Measurements from ENCODE around the gene C12orf76. TPM values are rescaled to one million over a fixed set of nuclear protein-coding genes. Genes with fewer than 3 reads are reported as not detected.
"Not testable (repeated sequence)": the region's sequence is repeated elsewhere in the genome, so short reads cannot be mapped to it uniquely, and the experiment has no call there.

C12orf76 gene, protein sequence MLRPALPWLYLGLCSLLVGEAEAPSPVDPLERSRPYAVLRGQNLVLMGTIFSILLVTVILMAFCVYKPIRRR
- polyA plus RNA-seq (2013, experiment 1 of 2; ENCODE audit: insufficient read length), result 6.0 TPM
- 7.5 TPM for polyA plus RNA-seq (2013, experiment 2 of 2; ENCODE audit: insufficient read length)

GRCh38 chr12:110048242-110049027 is at the start of gene C12orf76:
C12orf76 (minus strand) TSS chr12:110048522; CDS start chr12:110048495, 27 bp downstream.
- DNase-seq, result peak; percentile 97

DNA sequence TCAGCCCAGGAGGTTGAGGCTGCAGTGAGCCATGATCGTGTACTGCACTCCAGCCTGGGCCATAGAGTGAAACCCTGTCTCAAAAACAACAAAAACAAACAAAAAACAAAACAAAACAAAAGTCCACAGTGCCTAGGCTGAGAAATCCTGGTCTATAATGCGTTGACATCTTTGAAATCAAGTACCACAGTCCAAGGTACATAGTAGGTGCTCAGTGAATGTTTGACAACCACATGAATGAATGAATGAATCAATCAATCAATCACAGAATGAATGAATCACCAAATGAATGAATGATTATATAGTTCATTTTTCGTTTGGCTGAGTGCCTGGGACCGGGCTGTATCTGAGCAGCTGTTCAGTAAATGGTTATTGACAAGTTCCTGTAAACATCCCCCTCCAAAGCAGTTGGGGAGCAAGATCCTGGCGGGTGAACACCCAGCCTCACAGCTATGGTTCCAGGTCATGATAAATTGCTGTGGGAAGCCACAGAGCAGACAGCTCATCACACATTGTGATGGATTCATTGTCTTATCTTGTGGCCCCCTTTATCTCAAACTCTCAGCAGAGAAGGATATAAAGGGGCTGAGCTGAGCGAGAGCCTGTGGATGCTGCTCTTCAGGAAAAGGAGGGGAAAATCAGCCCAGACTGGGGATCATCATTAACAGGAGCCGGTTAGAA is 45.4 kb upstream of the C12orf76 start:
- no peak for DNase-seq

DNA sequence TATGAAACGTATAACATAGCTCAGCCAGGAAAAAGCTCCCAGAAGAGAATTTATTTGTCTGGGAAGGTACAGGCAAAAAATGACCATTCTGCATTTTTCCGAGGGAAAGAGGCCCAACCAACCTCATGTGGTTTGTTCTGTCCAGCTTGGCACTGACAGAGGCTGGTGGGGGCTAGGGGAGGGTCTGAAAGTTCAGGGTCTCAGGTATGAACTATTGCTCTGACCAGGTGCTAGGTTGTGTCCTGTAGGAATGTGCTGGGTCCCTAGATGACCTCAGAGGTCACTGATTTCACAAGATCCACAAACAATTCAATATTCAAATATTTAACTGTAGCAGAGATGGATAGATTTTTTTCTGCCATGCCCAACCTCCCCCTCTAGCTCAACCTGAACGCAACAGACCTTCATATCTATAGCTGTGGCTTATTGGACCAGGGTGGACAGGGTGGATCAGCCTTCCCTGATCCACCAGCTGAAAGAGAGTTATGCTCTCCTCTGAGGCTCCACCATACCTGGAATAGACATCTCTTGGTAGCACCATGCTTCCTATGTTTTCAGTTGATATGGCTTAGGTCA is 42.9 kb upstream of the C12orf76 start:
- no peak for DNase-seq

DNA sequence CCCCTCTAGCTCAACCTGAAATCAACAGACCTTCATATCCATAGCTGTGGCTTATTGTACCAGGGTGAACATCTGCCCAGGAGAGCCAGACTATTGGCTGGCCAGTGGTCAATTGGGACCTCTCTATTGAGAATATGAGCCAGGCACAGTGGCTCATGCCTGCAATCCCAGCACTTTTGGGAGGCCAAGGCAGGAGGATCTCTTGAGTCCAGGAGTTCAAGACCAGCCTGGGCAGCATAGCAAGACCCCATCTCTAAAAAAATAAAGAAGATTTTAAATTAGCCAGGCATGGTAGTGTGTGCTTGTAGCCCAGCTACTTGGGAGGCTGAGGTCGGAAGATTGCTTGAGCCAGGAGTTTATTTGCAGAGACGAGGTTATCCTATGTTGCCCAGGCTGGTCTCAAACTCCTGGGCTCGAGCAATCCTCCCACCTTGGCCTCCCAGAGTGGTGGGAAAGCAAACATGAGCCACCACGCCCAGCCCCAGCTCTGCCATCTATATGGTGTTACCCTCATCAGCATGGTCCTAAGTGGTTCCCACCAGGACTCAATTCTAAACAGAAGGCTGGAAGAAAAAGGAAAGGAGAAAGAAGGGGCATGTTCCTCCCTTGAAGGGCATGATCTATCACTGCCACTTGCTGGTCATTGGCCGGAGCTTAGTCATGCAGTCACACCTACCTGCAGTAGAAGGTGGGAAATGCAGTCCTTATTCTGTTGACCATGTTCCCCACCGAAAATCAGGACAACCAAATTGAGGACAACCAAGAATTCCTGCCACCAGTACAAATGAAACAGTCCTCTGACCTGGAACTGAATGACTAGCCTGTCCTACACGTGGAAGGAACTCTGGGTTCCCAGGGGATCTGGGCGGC is 42.2 kb upstream of the C12orf76 start:
- no peak for DNase-seq

DNA sequence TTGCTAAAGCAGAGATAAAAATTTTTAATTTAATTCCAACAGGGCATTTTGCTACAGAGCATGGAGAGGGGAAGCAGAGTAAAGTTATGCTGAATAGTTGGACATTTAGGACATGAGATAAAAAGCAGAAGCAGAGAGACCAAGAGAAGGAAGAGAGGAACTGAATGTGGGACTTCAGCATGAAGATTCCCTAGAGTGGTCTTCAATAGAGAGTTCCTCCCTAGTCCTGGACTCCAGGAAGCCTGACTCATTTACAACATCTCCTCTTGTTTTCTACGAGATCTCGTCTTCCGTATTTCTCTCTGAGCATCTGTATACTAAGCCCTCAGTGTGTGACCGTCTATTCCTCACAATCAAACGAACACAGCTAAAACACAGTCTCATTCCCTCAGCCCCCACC is 40.6 kb upstream of the C12orf76 start:
- DNase-seq, result no peak

DNA sequence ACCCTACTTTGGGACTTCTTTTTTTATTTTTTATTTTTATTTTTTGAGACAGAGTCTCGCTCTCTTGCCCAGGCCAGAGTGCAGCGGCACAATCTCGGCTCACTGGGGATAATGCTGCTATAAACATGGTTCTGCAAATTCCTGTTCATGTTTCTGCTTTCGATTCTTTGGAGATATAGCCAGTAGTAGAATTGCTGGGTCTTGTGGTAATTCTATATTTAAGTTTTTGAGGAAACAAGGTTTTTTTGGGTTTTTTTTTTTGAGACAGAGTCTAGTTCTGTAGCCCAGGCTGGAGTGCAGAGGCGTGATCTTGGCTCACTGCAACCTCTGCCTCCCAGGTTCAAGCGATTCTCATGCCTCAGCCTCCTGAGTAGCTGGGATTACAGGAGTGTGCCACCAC is 39.9 kb upstream of the C12orf76 start:
- not testable (repeated sequence) for DNase-seq

- no peak for DNase-seq
Measured at GRCh38 chr12:110084314-110085015, 36.1 kb upstream of the C12orf76 start.

- DNase-seq, result no peak
Measured at GRCh38 chr12:110080410-110080809, 32.1 kb upstream of the C12orf76 start.

DNA sequence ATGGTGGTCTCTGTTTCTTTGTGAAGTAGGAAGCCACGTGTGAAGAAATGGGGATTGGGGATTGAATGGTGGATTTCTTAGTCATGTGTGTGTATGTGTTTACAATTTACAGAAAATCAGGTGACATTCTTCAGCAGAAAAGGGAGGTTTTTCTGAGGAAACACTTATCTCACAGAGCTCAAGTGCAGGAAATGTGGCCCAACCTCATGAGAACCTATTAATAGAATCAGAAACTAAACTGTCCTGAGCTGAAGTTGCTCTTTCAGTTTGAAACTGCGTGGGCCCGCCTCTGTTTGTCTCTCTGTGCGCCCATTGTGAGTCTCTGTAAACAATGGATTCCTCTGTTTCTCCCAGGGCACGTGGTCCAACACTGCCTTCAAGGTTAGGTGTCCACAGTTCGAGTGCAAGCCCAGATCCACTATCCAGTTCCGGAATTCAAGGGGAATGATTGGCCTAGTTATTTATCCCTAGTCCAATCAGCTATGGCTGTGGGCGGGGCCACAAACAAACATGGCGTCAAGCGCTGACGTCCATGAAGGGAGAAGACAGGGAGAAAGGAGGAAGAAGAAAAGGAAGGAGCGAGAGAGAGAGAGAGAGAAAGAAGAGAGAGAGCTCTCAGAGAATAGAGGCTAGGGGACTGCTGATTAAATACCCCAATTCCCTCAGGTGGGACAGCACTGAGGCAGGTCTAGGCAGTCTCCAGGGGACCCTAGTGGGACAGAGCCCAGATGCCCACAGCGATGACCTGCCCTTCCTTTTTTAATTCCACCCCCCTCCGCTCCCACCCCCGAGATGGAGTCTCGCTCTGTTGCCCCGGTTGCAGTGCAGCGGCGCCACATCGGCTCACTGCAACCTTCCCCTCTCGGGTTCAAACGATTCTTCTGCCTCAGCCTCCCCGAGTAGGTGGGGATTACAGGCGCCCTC is 31.4 kb upstream of the C12orf76 start:
- DNase-seq, result no peak

- DNase-seq, result no peak
Measured at GRCh38 chr12:110077800-110078199, 29.5 kb upstream of the C12orf76 start.

GRCh38 chr12:110075880-110076279 is 27.6 kb upstream of the C12orf76 start:
- no peak for DNase-seq

GRCh38 chr12:110074089-110074488 is 25.8 kb upstream of the C12orf76 start:
- no peak for DNase-seq

GRCh38 chr12:110073049-110073831 is 24.9 kb upstream of the C12orf76 start:
- DNase-seq, result no peak

- DNase-seq, result not testable (repeated sequence)
Measured at GRCh38 chr12:110072636-110073035, 24.3 kb upstream of the C12orf76 start.

DNA sequence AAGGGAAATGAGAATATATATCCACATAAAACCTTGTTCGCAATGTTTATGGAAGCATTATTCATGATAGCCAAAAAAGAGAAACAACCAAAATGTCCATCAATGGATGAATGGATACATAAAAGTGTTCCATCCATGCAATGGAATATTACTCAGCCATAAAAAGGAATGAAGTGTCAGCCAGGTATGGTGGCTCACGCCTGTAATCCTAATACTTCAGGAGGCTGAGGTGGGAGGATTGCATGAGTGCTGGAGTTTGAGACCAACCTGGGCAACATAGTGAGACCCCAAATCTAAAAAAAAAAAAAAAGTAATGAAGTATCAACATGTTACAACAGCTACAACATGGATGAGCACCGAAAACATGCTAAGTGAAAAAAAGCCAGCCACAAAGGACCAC is 23.6 kb upstream of the C12orf76 start:
- no peak for DNase-seq

GRCh38 chr12:110071504-110071903 is 23.2 kb upstream of the C12orf76 start:
- no peak for DNase-seq

DNA sequence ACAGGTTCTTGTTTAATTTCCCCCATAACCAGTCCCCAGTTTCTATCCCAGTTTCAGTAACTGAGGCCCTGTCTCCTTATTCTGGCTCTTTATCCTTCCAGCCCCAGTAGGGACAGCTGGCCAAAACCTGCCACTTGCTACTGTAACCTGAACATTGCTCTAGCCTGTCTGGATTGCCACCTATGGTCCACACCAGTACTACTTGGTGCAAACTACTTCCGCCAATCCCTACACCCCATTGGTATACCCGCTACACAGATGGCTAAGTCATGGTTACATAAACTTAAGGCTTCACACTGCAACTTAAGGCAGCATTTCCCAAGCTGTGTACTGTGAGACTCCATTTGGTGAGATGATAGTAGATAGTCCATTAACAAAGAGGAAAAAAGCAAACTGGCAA is 20.3 kb upstream of the C12orf76 start:
- DNase-seq, result no peak

DNA sequence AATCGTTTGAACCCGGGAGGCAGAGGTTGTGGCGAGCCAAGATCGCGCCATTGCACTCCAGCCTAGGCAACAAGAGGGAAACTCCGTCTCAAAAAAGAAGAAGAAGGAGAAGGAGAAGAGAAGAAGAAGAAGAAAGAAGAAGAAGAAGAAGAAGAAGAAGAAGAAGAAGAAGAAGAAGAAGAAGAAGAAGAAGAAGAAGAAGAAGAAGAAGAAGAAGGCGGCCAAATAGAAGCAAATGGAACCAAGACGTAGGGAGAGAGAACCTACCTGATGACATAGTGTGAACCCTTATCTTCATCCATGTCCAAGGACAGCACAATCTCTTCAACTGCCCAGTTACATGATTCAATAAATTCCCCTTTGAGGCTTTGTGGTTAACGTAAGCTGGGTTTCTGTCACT is 19.8 kb upstream of the C12orf76 start:
- not testable (repeated sequence) for DNase-seq

DNA sequence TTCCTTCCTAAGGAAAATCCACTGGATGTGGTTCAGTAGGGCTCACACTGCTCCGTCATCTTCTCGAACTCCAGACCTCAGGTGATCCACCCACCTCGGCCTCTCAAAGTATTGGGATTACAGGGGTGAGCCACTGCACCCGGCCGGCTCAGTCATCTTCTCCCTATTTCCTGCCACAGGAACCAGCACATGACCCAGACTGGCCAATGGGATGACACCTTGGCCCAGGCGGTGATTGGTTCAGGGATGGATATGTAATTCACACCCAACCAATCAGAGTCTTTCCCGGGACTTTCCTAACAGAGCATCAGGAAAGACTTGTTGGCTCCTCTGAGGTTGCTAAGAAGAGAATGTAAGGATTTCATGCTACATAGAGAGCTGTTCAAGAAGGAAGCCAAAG is 19.2 kb upstream of the C12orf76 start:
- no peak for DNase-seq

- no peak for DNase-seq
Measured at GRCh38 chr12:110065540-110065939, 17.2 kb upstream of the C12orf76 start.

All from fibroblast of skin of back (primary cell).